Measurements from ENCODE around the gene ANKRD13D. TPM values are rescaled to one million over a fixed set of nuclear protein-coding genes. Genes with fewer than 3 reads are reported as not detected.

Gene ANKRD13D
- total and polyA plus RNA-seq, 10 donors = 65.2 to 151 (median 126) TPM

DNA sequence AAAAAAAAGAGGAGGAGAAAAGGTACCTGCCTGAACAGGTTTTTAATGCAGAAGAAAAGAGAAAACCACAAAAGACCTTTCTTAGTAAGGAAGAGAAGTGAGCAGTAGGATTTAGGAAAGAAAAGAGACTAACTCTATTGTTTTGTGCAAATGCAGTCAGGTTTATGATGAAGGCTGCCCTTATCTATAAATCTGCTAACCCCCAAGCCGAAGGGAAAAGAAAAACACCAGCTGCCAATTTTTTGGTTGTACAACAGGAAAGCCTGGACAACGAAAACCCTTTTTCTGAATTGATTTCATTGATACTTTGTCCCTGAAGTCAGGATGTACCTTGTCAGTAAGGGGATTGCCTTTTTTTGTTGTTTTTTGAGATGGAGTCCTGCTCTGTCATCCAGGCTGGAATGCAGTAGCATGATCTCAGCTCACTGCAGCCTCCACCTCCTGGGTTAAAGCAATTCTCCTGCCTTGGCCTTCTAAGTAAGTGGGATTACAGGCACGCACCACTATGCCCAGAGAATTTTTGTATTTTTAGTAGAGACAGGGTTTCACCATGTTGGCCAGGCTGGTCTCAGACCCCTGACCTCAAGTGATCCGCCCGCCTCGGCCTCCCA is 43.1 kb downstream of the ANKRD13D start:
- H3K4me1 ChIP-seq = no peaks in the 10 kb centered on the region
- intact Hi-C loops (cut with DNase I; ENCODE audit: low total_unique reads) = no loop called here
- no peak for DNase-seq
- no peak overlapping the region for H3K4me3 ChIP-seq
- TF ChIP-seq POLR2A (IDR thresholded peaks at IDR 0.05) (no peak), POLR2AphosphoS5 (IDR thresholded peaks at IDR 0.05) (no peak)
- TF ChIP-seq, protein P1, sequence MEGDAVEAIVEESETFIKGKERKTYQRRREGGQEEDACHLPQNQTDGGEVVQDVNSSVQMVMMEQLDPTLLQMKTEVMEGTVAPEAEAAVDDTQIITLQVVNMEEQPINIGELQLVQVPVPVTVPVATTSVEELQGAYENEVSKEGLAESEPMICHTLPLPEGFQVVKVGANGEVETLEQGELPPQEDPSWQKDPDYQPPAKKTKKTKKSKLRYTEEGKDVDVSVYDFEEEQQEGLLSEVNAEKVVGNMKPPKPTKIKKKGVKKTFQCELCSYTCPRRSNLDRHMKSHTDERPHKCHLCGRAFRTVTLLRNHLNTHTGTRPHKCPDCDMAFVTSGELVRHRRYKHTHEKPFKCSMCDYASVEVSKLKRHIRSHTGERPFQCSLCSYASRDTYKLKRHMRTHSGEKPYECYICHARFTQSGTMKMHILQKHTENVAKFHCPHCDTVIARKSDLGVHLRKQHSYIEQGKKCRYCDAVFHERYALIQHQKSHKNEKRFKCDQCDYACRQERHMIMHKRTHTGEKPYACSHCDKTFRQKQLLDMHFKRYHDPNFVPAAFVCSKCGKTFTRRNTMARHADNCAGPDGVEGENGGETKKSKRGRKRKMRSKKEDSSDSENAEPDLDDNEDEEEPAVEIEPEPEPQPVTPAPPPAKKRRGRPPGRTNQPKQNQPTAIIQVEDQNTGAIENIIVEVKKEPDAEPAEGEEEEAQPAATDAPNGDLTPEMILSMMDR (IDR thresholded peaks at IDR 0.05 in 8 of 11, conservative IDR thresholded peaks at IDR 0.05 in 3 of 11) = no peak
- whole genome bisulfite sequencing, 5 donors = 78 to 91% (median 81%) methylated on average over 6 of the region's 6 CpGs
- peak overlapping the region in 1 of 8 donors; percentile 32 for H3K27ac ChIP-seq
- H3K27me3 ChIP-seq (replicated peaks in 1 of 7) = no peaks in the 10 kb centered on the region
- H3K9me3 ChIP-seq = no peaks in the 10 kb centered on the region
- H3K36me3 ChIP-seq = no peaks in the 10 kb centered on the region

DNA sequence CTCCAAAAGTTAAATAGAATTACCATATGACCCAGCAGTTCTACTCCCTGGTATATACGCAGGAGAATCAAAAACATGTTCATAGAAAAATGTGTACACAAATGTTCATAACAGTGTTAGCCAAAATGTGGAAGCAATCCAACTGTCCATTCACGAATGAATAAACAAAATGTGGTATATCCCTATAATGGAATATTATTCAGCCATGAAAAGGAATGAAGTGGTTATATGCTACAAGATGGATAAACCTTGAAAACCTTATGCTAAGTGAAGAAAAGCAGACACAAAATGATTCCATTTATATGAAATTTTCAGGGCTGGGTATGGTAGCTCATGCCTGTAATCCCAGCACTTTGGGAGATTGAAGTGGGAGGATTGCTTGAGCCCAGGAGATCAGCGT is 48.2 kb downstream of the ANKRD13D start:
- no peak for TF ChIP-seq POLR2AphosphoS5 (IDR thresholded peaks at IDR 0.05)
- no peak for DNase-seq
- WGBS, 5 donors = 92 to 96% (median 95%) methylated on average over 3 of the region's 3 CpGs
- Histone ChIP-seq H3K9me3 (no peaks in the 10 kb centered on the region), H3K27me3 (replicated peaks in 1 of 7) (no peaks in the 10 kb centered on the region), H3K27ac (no peak overlapping the region), H3K36me3 (no peaks in the 10 kb centered on the region), H3K4me3 (no peak overlapping the region), H3K4me1 (no peaks in the 10 kb centered on the region)
- intact Hi-C loops (cut with DNase I; ENCODE audit: low total_unique reads) = no loop called here

DNA sequence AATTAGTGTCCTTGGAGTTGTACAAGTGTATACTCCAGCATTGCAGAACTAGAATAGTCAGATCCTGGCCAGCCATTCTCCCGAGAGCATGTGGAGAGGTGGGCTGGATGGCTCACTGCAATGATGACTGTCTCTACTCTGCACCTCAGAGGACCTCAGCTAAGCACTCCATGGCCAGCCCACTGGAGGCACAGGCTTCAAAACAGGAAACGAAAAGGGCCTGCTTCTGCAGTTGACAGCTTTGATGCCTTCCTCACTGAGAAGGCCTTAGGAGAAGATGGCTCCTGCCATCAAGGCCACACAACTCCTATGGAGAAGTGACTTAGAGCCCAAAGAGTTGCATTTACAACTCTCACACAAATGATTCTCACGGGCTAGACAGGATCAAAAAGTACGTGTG is 55.2 kb downstream of the ANKRD13D start:
- Histone ChIP-seq H3K36me3 (no peaks in the 10 kb centered on the region), H3K4me3 (no peak overlapping the region), H3K27ac (peak overlapping the region in 7 of 8 donors; percentile 52 to 79 (median 68)), H3K27me3 (replicated peaks in 1 of 7) (no peaks in the 10 kb centered on the region), H3K9me3 (no peaks in the 10 kb centered on the region), H3K4me1 (peaks cover 28 to 67% (median 46%) of the 10 kb centered on the region in 6 donors)
- intact Hi-C loops (cut with DNase I; ENCODE audit: low total_unique reads) = no loop called here
- no peak for TF ChIP-seq POLR2A (IDR thresholded peaks at IDR 0.05)
- TF ChIP-seq, protein P1 (IDR thresholded peaks at IDR 0.05 in 8 of 11, conservative IDR thresholded peaks at IDR 0.05 in 3 of 11) = no peak
- TF ChIP-seq POLR2AphosphoS5 (IDR thresholded peaks at IDR 0.05) = no peak
- no peak for DNase-seq
- 65 to 78% (median 68%) methylated on average over 4 of the region's 4 CpGs for WGBS, 5 donors

DNA sequence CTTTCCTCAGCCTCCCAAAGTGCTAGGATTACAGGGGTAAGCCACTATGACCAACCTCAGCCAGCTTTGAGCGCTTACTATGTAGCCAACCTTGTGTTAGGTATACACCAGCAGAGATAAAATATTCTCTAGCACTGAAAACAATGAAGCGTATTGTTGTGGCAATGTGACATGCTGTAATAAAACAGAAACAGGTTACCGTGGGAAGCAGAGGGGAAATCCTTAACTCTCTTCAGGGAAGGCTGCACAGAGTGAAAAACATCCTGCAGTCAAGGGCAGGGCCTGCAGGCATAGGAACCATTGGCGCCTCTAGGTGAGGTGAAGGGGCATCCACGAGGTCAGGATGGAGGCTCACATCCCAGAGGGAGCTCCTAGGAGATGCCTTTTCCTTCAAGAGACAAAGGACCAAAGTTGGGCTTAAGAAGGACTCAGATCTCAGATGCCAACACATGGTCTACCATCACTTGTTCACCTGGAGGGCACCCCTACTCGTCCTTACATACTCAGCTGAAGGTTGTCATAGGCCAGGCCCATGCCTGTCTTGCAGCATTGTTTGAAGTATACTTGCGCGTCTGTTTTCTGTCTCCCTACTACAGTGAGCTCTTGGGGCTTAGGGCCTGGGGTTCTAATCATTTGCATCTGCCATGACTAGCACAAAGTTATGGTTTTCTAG is 56.3 kb downstream of the ANKRD13D start:
- no peaks in the 10 kb centered on the region for H3K27me3 ChIP-seq (replicated peaks in 1 of 7)
- peaks cover 38 to 78% (median 56%) of the 10 kb centered on the region in 6 donors for H3K4me1 ChIP-seq
- peak overlapping the region; percentile 21 to 79 (median 66) for H3K27ac ChIP-seq
- TF ChIP-seq, protein P1 (IDR thresholded peaks at IDR 0.05 in 8 of 11, conservative IDR thresholded peaks at IDR 0.05 in 3 of 11) = no peak
- TF ChIP-seq POLR2A (IDR thresholded peaks at IDR 0.05) (peak in 1 of 3 donors; percentile 26), POLR2AphosphoS5 (IDR thresholded peaks at IDR 0.05) (peak in 2 of 3 donors; percentile 41 to 64)
- intact Hi-C loops (cut with DNase I; ENCODE audit: low total_unique reads) = loop anchor here (5.0 kb wide), 1 partner anchor 37 kb away; no protein-coding TSS in a partner anchor
- H3K9me3 ChIP-seq = no peaks in the 10 kb centered on the region
- no peaks in the 10 kb centered on the region for H3K36me3 ChIP-seq
- WGBS, 5 donors = 61 to 70% (median 65%) methylated on average over 8 of the region's 8 CpGs
- H3K4me3 ChIP-seq = no peak overlapping the region
- DNase-seq = no peak
